ENCODE measurements around the gene RPS6KB2.
"Not testable (repeated sequence)": the region's sequence is repeated elsewhere in the genome, so short reads cannot be mapped to it uniquely, and the experiment has no call there.

Gene RPS6KB2

DNA sequence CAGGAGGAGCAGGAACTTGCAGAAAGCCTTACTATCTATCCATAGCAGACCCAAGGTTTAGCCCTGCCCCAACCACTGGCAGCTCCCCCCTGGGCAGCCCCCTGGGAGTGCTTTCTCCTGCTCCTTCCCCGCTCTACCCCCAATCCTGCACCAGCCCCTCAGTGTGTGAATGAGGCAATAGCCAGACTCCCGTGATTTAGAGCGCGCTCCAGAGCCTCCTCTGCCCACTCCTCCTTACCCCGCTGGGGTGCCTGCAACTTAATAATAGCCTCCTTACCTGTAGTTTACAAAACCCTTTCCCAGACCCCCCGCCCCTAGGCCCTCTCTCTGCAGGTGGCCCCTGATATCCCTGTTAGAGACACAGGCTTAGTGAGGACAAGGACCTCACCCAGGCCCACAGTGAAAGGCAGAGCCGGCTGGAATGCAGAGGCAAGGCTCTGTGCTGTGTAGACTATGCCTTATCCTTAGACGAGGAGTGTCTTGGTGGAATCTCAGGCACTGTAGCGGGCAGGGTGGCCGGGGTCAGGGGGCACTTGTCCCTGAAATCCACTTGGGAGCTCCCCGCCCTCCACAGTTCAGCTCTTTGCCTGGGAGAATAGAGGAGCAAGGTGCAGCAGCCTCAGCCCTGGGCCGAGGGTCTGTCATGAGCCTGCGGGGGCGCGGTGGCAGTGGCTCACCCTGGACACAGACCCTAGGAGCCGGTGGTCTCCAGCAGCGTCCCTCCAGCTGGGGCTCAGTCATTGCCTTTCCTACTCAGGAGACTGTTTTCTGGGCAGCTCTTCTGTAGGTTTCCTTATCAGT, 17.1 kb upstream of the RPS6KB2 start:
- DNase-seq (ENCODE audit: low read depth in 2 of 2) = no peak

DNA sequence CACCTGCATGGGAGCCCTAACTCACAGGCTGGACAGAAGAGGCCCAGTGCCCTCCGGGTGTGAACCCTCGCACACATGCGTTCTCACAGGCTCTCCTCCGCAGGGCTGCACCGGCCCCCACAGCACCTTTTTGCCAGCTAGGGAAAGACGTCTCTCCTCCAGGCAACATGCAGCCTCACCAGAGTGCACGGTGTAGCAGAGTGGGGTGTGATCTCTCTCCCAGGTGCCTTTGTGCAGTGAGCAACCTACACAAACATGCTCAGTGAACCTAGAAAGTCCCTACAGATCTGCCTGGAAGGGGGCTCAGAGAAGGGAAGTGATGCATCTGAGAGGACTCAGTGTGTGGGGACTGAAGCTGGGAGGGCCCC, 16.5 kb upstream of the RPS6KB2 start:
- no peak for DNase-seq (ENCODE audit: low read depth in 2 of 2)

DNA sequence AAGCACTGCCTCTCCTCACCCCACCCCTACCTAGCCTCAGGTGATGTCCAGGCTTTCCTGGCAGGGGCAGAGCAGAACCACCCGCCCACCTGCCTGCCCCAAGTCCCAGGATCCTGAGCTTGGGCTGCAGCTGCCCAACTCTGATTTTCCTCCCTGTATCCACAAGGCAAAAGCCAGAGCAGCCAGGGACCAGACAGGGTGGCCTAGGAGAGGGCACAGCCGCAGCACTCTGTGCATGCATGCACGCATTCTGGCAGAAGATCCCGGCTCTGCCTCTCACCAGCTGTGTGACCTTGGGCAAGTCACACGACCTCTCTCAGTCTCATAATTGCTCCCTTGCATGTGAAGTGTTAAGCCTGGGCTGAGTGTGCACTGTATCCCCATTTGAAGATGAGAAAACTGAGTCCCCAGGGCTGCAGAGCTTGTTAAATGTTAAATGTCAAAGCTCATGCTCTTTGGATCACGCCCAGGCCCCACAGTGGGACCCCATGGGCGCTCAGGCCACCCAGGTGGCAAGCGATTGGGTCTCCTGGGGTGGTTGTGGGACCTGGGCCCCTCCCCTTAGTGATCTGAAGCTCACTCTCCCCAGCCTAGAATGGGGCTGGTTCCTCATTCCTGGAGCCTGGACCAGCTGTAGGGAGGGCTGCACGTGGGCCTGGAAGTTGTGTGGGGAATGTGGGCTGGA, 15.7 kb upstream of the RPS6KB2 start:
- DNase-seq (ENCODE audit: low read depth in 2 of 2) = no peak

DNA sequence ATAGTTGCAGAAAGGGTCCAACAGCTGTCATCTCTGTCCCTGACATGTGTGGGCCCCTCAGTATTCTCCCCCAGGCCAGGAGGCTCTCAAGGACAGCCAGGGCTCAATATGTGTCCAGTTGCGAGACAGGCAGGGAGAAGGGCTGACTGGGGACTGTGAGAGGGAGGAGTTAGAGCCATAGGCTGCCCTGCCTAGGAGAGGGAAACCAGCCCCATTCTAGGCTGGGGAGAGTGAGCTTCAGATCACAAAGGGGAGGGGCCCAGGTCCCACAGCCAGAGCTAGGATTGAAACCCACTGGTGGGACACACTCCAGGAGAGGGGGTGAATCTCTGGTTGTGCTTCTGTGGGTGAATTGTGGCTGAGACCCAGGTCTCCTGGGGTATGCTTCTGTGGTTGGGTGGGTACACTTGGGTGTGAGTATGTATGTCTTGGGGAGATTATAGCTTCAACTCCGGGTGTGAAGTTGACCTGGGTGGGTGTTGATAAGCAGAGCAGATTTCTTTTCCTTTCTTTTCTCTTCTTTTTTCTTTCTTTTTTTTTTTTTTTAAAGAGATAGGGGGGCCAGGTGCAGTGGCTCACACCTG, 14.9 kb upstream of the RPS6KB2 start:
- no peak for DNase-seq (ENCODE audit: low read depth in 2 of 2)

DNA sequence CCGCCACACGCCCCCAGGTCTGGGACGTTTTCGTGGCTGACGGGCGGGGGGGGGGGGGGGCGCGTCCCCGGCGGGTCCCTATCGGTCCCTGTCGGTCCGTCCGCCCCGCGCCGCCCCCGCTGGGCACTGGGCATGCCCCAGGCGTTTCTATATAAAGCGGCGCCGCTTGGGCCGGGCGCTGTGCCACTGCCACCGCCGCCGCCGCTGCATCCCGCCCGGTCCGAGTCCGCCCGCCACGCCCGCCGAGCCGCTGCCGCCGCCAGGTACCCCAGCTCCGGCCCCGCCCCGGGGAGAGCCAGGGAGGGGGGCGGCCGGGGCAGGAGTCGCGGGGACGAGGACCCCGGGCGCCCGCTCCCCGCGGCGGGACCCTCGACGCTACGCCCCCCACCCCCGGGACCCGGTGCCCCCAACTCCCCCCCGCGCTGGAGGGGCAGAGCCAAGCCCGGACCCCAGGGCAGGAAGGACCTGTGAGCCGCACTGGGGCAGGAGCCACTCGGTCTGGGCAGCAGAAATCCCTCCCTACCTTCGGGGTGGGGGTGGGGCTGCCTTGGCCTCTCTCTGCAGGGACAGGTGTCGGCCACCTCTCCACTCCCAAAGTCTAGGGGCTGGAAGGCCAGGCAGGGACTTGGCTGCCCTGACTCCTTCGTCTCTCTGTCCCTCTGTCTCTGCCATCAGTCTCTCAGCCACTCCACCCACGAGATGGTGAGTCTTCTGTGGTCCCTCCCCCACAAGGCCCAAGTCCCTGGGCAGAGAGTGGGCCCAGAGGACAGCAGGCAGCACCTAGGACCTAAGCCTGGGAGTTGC, 12.6 kb upstream of the RPS6KB2 start, which contains the start of gene CARNS1:
Gene CARNS1 (plus strand): TSS at position 178 of the 804 bp plus-strand sequence. CDS start 522 bp downstream, at position 700.
- no peak for DNase-seq (ENCODE audit: low read depth in 2 of 2)

DNA sequence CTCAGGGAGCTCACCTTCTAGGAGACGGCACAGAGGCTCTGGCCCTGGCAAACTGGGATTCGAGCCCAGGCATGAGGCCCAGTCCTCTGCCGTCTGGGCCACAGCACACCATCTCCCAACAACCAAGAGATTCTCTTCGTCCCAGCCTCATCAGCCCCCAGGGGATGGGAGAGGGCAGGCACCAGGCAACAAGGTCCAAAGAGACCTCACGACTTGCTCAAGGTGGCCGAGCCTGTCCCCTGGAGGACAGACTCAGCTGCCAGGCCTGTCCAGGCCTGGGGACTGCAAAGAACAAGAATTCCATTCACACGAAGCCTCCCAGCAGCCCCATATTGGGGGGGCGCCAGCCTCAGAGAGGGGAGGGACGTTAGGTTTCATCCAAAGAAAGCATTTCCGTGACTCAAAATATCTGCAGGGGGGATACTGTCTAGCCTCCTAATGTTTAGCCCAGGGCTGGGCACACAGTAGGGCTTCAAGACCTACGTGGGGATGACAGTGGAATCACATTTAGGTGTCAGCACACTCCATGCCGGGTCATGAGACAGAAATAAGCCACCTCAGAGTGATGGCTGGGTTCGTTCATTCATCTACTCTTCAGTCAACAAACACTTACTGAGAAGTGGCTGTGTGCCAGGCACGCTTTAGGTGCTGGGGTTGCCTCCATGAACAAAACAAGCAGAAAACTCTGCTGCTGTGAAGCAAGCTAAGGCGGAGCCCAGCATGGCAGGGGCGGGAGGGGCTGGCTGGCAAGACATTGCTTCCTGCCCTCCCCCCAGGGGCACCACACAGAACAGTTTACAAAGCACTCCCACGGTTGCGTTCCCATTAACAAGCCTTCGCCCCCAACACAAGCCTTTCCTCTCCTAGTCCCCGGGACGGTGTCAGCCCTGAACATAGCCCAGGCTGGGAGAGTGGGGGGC, 11.6 kb upstream of the RPS6KB2 start:
- DNase-seq (ENCODE audit: low read depth in 2 of 2) = no peak

DNA sequence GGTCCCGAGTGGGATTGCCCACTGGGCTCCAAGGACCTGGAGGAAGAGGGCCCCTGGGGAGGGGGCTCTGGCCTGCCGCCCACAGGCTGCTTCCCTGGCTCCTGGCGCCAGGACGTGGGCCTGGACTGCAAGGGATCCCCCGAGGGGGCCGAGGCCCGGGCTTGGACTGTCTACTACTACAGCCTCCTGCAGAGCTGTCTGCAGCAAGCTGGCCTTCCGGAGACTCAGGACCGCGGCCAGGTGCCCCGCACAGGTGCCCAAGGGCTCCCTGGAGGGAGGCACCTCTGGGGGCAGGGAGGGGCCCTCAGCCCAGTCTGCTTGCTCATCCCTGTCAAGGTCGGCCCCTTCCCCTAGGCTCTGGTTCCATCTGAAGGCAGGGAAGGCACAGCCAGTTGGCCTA, 10.9 kb upstream of the RPS6KB2 start:
- DNase-seq (ENCODE audit: low read depth in 2 of 2) = no peak

DNA sequence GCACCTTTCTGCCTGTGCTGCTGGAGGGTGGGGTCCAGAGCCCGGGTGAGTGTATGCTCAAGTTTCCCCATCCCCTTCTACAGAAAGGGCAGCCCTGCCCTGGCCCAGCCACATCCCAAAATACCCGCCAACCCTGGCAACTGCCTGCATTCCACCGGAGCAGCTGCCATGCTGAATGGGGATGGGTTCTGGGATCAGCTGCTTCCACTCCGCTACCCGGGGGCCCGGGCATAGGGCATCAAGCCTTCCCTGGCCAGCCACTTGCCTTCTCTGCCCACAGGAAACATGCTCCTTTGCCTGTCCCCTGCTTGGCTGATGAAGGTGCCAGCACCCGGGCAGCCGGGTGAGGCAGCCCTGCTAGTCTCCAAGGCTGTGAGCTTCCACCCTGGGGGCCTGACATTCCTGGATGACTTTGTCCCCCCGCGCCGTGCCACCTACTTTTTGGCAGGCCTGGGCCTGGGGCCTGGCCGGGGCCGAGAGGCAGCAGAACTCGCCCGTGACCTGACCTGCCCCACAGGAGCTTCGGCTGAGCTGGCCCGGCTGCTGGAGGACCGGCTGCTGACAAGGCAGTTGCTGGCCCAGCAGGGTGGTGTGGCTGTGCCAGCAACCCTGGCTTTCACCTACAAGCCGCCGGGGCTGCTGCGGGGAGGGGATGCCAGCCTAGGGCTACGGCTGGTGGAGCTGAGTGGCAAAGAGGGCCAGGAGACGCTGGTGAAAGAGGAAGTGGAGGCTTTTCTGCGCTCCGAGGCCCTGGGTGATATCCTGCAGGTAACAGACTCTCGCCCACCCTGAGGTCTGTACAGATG, 9.6 kb upstream of the RPS6KB2 start:
- DNase-seq (ENCODE audit: low read depth in 2 of 2) = no peak

DNA sequence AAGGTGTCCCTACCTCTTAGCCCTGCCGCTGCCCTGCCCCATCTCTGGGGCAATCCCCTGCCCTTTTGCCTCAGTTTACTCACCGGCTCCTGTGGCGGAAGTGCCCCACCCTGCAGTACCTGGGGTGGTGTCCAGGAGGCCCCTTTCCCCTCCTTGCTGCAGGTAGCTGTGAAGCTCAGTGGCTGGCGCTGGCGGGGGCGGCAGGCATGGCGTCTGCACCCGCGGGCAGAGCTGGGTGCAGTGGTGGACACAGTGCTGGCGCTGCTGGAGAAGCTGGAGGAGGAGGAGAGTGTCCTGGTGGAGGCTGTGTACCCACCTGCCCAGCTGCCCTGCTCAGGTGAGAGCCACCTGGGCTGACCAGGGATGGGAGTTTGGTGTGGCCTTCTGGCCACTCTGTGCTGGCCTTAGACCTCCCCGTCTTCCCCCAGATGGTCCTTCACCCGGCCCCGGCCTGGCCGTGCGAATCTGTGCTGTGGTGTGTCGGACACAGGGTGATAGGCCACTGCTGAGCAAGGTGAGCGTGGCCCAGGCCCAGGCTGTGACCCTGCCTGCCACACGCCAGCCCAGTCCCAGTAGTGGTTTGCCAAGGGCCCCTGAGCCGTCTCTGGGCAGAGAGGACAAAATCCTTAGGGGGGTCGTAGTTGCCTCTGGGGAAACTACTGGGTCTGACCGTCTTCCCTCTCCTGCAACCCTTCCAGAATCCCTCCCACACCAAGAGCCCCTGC, 8.8 kb upstream of the RPS6KB2 start:
- DNase-seq (ENCODE audit: low read depth in 2 of 2) = no peak

DNA sequence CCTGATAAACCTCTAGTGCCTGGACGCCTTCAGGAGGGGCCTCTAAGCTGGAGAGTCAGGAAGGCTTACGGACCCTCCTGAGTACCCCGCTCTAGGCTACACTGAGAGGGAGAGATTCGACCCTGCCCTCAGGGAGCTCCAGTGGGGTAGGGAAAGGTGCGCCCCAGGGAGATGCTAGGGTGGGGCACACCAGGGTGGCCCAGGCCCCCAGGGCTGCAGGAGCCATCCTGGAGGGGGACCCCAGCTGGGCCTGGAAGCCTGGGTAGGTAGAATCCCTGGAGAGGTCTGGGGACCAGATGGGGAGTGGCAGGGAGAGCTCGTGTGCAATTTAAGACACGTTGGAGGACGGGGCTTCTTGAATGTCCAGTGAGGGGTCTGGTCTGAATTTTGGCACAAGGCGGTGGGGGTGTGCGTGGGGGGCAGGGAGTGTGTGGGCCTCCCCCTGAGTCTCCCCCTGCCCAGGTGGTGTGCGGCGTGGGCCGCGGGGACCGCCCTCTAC, 8.1 kb upstream of the RPS6KB2 start:
- no peak for DNase-seq (ENCODE audit: low read depth in 2 of 2)

DNA sequence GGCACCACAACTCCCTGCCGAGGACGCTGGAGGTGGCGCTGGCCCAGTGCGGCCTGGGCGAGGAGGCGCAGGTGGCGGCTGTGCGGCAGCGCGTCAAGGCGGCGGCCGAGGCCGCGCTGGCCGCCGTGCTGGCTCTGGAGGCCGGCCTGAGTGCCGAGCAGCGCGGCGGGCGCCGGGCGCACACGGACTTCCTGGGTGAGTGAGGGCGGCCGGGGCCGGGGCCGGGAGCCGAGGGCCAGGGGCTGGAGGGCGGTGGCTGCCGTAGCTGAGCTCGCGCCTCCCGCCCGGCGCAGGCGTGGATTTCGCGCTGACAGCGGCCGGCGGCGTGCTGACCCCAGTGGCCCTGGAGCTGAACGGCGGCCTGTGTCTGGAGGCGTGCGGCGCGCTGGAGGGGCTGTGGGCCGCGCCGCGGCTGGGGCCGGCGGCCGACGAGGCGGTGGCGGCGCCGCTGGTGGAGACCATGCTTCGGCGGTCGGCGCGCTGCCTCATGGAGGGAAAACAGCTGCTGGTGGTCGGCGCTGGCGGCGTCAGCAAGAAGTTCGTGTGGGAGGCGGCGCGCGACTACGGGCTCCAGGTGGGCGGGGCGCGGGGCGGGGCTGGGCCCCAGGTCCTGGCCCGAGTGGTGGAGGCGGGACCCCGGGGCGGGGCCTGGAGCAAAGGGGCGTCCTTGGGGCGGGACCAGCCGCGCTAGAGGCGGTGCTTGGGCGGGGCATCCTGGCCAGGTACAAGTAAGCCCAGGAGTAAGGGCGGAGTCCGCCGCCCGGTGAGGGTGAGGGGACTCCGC, 7.5 kb upstream of the RPS6KB2 start:
- DNase-seq (ENCODE audit: low read depth in 2 of 2) = peak; percentile 97 to 99

DNA sequence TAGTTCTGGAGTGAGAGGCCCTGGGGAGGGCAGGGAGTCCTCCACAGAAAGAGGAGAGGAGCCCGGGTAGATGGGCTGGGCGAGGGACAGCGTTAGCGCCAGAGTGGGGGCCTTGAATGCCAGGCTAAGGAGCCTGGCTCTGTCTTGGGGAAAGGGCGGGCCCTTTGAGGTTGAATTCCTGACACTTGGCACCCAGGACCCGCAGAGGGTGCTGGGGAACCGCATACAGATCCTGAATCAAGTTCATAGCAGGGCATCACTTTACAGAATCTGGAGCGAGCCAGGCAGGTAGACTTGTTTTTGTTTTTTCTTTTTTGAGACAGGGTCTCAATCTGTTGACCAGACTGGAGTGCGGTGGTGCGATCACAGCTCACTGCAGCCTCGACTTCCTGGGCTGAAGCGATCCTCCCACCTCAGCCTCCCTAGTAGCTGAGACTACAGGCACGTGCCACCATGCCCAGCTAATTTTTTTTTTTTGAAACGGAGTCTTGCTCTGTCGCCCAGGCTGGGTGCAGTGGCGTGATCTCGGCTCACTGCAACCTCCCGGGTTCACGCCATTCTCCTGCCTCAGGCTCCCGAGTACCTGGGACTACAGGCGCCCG, 6.8 kb upstream of the RPS6KB2 start:
- no peak for DNase-seq (ENCODE audit: low read depth in 2 of 2)

DNA sequence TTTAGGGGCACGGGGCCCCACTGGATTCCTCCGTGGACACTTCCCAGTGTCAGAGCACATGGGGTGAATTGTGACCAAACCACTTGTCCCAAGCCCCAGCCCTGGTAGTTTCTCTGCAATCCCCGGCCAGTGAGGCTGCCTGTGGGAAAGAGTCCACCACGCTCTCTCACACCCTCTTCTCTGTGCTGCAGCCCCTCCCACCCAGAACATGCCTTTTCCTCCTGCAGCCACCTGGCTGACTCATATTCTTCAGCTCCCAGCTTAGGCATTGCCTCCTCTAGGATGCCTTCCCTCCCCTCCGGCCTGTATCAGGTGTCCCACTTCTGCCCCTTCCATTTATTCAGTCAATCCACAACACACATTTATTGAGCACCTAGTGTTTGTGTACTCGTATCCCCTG, 5.4 kb upstream of the RPS6KB2 start:
- DNase-seq (ENCODE audit: low read depth in 2 of 2) = no peak

DNA sequence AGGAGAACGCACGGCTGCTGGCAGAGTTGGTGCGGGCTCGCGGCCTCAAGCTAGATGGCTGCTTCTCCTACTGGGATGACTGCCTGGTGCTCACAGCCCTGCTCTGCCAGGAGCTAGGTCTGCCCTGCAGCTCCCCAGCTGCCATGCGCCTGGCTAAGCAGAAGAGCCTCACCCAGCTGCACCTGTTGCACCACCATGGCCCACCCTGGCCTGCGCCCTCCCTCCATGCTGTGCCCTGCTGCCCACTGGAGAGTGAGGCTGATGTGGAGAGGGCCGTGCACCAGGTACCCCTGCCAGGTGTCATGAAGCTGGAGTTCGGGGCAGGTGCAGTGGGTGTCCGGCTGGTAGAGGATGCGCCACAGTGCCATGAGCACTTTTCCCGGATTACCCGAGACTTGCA, 4.8 kb upstream of the RPS6KB2 start:
- DNase-seq (ENCODE audit: low read depth in 2 of 2) = no peak

DNA sequence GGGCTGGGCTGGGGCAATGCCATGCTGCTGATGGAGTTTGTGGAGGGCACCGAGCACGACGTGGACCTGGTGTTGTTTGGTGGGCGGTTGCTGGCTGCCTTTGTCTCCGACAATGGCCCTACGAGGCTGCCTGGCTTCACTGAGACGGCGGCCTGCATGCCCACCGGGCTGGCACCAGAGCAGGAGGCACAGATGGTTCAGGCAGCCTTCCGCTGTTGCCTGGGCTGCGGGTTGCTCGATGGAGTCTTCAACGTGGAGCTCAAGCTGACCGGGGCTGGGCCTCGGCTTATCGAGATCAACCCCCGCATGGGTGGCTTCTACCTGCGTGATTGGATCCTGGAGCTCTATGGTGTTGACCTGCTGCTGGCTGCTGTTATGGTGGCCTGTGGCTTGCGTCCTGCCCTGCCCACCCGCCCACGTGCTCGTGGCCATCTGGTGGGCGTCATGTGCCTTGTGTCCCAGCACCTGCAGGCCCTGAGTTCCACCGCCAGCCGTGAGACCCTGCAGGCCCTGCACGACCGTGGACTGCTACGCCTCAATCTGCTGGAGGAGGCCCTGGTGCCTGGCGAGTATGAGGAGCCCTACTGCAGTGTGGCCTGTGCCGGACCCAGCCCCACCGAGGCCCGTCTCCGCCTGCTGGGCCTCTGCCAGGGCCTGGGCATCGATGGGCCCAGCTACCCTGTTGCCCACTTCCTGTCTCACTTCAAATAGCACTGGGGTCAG, 4.2 kb upstream of the RPS6KB2 start:
- DNase-seq (ENCODE audit: low read depth in 2 of 2) = no peak

DNA sequence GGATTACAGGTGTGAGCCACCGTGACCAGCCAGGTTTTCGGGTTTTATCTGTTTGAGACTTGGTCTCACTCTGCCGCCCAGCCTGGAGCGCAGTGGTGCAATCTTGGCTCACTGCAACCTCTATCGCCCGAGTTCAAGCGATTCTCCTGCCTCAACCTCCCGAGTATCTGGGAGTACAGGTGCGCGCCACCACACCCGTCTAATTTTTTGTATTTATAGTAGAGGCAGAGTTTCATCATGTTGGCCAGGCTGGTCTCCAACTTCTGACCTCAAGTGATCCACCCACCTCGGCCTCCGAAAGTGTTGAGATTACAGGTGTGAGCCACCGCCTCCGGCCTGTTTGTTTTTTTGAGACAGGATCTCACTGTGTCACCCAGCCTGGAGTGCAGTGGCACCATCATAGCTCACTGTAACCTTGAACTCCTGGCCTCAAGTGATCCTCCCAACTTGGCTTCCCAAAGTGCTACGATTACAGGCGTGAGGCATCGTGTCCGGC, 882 bp upstream of the RPS6KB2 start:
- not testable (repeated sequence) for DNase-seq (ENCODE audit: low read depth in 2 of 2)

DNA sequence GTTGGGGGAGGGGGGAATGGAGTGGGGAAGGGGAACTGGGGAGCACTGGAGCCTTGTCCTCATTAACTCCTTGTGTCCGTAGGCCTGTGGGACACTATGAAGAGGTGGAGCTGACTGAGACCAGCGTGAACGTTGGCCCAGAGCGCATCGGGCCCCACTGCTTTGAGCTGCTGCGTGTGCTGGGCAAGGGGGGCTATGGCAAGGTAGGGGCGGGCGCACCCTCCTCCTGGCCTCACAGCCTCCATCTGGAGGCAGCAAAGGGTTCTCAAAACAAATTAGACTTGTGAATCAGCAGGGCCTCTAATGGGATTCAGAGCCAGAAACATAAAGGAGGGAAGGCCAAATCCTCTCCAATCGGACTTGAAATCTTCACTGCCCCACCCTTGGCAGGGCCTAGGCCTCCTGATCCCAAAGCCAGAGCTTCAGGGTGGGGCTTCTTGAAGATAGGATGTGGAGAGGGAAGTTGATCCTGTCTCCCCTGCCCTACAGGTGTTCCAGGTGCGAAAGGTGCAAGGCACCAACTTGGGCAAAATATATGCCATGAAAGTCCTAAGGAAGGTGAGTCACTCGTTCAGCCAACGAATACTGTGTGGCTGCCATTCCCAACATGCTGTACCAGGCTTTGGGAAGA, 859 bp downstream of the RPS6KB2 start:
- no peak for DNase-seq (ENCODE audit: low read depth in 2 of 2)

Data from stimulated activated CD4-positive, alpha-beta T cell treated with anti-CD3 and anti-CD28 coated beads, Interleukin-4, amount 100 ng/mL, for 48 hours (primary cell).